Measurements from ENCODE around the gene PRDM16.
A peak's percentile ranks its signal among the peaks of the same experiment; 100 is the strongest.

PRDM16 gene

DNA sequence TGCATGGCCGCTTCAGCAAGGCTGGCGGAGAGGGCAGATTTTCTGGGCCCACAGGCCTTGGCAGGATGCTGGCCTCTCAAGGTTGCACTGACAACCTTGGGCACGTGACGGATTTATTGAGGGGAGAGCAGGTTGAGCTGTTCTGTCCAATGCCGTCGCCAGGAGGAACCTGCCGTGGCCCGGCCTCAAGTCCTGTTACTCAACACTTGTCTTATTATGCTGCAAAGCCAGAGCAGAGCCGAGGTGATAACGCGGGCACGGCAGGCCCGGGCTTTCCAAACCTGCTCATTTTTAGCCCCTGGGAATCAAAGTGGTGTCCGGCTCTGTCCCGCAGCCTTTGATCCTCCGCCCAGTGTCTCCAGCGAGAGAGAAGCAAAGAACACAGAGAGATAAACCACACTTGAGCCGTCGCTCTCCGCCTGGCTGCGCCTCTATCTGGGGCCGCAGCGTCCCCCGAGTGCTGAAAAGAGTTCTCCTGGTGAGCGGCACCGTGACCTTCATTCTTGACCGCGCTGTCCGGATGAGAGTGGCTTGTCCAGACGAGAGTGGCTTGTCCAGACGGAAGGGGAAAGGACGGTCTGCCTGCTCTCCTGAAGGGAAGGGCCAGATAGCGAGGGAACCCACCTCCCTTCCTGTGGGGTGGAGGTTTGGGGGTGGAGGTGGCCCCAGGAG is 223.2 kb downstream of the PRDM16 start:
- no peak overlapping the region for H3K4me3 Mint-ChIP-seq
- no peak for ATAC-seq
- no peaks in the 10 kb centered on the region for H3K36me3 Mint-ChIP-seq
- H3K4me1 Mint-ChIP-seq, result no peaks in the 10 kb centered on the region
- H3K9me3 Mint-ChIP-seq, result no peaks in the 10 kb centered on the region
- no peak overlapping the region for H3K27ac Mint-ChIP-seq
- peaks cover 10% of the 10 kb centered on the region for H3K27me3 Mint-ChIP-seq

DNA sequence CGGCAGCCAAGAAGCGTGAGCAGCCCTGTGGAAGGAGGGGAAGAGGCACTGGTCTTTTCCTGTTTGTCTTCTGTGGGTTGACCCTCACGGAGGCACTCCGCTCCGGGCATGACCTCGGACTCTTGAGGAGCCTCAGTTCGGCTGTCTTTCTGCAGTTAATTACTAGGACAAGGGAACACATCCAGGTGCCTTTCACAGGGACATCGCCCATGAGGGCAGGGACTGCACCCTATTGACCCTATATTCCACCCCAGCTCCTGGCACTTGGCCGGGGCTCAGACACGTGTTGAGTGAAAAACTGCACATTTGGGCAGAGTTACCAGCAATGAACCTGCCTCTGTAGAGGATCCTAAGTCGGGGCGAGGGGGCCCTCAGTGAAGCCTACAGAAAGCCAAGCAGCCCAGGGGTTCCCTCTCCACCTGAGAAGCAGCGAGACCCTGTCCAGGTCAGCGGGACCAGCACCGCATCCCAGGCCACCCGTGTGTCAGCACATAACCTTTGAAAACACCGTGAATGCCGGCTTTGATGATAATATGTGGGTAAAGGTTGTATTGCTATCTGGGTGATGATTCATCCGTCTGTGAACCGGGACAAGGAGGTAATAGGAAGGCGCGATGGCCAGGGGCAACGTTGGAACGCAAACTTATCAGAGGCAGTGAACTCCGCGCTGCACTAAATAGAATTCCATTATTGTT is 224.0 kb downstream of the PRDM16 start:
- Mint-ChIP-seq H3K27ac (no peak overlapping the region), H3K36me3 (no peaks in the 10 kb centered on the region), H3K4me3 (no peak overlapping the region), H3K9me3 (no peaks in the 10 kb centered on the region), H3K4me1 (no peaks in the 10 kb centered on the region), H3K27me3 (peaks cover 10% of the 10 kb centered on the region)
- no peak for ATAC-seq

DNA sequence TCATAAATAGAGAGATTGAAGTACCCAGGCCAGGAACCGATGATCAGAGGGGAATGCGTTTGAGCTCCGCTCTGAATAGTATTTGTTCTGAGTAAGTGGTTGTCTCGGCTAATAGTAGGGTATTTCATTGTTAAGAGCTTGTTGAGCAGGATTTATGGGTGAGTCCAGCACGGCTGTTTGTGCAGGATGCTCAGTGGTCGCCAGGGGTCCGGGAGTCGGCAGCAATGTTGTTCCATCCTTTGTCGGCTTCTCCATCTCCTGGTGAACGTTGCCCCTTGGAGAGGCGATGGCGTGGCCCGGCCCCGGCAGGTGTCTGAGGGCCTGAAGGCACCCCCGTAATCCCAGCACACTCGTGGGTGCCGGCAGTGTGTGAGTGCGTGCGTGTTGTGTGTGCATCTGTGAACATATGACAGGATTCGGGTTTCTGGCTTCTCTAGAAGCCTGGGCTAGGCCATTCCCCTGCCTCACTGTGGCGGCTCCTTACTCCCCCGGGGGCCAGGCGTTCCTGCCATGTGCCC is 224.6 kb downstream of the PRDM16 start:
- peaks cover 10% of the 10 kb centered on the region for H3K27me3 Mint-ChIP-seq
- no peaks in the 10 kb centered on the region for H3K36me3 Mint-ChIP-seq
- H3K9me3 Mint-ChIP-seq, result no peaks in the 10 kb centered on the region
- no peak overlapping the region for H3K27ac Mint-ChIP-seq
- ATAC-seq, result no peak
- H3K4me3 Mint-ChIP-seq, result no peak overlapping the region
- no peaks in the 10 kb centered on the region for H3K4me1 Mint-ChIP-seq

DNA sequence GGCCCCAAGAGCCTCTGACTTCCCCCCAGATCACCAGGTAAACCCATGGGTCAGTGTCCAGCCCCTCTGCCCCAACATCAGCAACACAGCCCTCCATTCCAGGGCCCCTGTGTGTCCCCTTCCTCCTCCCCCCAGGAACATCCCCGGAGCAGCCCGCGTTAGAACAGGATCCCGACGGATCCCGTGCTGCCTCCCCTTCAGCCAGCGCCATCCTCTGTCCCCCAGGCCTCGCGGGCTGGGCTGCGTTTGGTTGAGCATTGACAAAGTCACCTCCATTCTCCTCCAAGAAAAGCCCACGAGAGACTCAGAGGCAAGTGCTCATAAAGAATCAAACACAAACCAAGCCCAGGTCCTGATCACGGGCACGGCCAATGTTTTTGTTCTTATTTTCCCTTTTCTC is 225.4 kb downstream of the PRDM16 start:
- no peaks in the 10 kb centered on the region for H3K4me1 Mint-ChIP-seq
- no peaks in the 10 kb centered on the region for H3K36me3 Mint-ChIP-seq
- no peaks in the 10 kb centered on the region for H3K9me3 Mint-ChIP-seq
- peaks cover 10% of the 10 kb centered on the region for H3K27me3 Mint-ChIP-seq
- ATAC-seq, result no peak
- no peak overlapping the region for H3K27ac Mint-ChIP-seq
- no peak overlapping the region for H3K4me3 Mint-ChIP-seq

DNA sequence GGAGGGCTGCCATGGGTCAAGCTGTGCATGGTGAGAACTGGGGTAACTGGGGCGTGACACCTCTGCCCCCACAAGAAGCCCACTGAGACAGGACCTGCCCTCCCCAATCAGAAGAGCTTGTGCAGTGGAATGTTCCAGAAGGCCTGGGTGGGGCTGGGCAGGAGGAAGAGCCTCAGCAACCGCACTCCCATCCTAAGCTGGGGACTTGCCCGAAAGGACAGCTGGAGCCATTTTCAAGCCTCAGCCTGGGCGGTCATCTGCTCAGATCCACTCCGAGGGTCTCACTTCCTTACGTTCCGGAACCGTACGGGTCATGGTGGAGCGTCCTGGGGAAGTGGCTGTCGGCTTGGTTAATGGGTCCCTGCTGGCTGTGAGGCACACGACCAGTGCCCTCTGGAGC is 226.8 kb downstream of the PRDM16 start:
- Mint-ChIP-seq H3K9me3 (no peaks in the 10 kb centered on the region), H3K36me3 (no peaks in the 10 kb centered on the region), H3K27ac (no peak overlapping the region), H3K4me1 (no peaks in the 10 kb centered on the region), H3K4me3 (no peak overlapping the region), H3K27me3 (peaks cover 10% of the 10 kb centered on the region)
- no peak for ATAC-seq

DNA sequence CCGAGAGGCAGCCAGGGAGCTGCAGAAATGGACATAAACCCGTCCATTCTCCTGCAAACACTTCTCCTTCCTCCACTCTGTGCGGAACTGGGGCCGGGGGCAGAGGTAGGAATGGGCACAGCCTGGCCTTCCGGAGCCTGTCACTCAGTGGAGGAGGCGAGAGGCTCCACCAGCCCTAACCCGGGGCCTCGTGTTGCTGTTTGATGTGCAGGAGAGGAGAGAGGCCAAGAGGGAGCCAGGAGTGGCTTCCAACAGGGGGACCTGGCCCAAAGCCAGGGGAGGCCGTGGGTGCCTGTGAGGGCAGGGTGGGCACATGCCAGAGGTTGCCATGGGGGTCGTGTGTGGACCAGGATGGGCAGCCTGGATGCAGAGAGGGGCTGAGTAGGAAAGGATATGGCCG is 227.3 kb downstream of the PRDM16 start:
- Mint-ChIP-seq H3K27ac (no peak overlapping the region), H3K9me3 (no peaks in the 10 kb centered on the region), H3K36me3 (no peaks in the 10 kb centered on the region), H3K27me3 (peaks cover 10% of the 10 kb centered on the region), H3K4me3 (no peak overlapping the region), H3K4me1 (no peaks in the 10 kb centered on the region)
- ATAC-seq, result no peak

DNA sequence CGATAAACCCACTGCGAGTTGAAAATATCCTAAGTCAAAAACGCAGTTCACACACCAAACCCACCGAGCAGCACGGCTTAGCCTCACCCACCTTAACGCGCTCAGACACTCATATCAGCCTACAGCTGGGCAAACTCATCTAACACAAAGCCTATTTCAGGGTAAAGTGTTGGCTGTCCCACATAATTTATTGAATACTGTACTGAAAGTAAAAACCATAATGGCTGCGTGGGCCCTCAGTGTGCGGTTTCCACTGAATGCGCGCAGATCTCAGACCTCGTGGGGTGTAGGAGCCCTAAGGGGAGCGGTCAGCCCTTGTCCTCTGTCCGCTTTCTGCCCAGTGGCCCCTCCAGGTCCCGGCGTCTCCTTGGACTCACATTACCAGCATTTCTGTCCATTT is 227.8 kb downstream of the PRDM16 start:
- no peak overlapping the region for H3K27ac Mint-ChIP-seq
- H3K4me1 Mint-ChIP-seq, result no peaks in the 10 kb centered on the region
- H3K27me3 Mint-ChIP-seq, result peaks cover 10% of the 10 kb centered on the region
- no peak overlapping the region for H3K4me3 Mint-ChIP-seq
- no peaks in the 10 kb centered on the region for H3K36me3 Mint-ChIP-seq
- no peaks in the 10 kb centered on the region for H3K9me3 Mint-ChIP-seq
- ATAC-seq, result no peak

DNA sequence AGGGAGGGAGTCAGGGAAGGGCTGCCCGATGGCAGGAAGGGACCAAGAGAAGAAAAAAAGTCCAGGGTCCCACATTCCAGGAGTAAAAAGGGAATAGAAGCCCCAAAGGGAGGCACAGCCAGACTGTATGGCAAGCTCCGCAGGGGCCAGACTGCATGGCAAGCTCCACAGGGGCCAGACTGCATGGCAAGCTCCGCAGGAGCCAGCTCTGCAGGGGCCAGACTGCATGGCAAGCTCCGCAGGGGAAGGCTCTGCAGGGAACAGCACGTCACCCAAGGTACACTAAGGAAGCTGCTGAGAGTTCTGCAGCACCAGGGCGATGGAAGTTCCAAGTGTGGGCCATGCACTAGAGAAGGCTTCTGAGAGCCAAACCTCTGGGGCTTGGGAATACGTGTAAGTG is 228.8 kb downstream of the PRDM16 start:
- Mint-ChIP-seq H3K4me1 (no peaks in the 10 kb centered on the region), H3K36me3 (no peaks in the 10 kb centered on the region), H3K4me3 (no peak overlapping the region), H3K27ac (no peak overlapping the region), H3K9me3 (no peaks in the 10 kb centered on the region), H3K27me3 (peaks cover 10% of the 10 kb centered on the region)
- ATAC-seq, result no peak

DNA sequence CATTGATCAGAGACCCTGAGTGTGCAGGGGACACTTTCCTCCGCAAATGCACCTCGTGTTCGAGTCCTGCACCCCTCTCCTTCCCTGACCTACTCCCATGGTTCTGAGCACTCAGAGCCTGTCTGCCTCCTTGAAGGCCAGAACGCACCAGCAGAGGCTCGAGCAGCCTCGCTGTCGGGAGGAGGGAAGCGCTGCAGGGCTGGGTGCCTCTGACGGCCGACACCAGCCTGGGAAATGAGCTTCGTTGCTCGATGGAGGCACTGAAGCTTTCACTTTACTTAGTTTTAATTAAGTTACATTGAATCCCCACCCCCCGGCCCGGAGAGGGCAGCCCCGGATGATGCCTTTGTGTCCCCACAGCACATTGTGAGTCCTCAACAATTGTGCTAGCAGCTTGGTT is 229.2 kb downstream of the PRDM16 start:
- Mint-ChIP-seq H3K27ac (no peak overlapping the region), H3K36me3 (no peaks in the 10 kb centered on the region), H3K4me3 (no peak overlapping the region), H3K4me1 (no peaks in the 10 kb centered on the region), H3K27me3 (peaks cover 10% of the 10 kb centered on the region), H3K9me3 (no peaks in the 10 kb centered on the region)
- no peak for ATAC-seq

DNA sequence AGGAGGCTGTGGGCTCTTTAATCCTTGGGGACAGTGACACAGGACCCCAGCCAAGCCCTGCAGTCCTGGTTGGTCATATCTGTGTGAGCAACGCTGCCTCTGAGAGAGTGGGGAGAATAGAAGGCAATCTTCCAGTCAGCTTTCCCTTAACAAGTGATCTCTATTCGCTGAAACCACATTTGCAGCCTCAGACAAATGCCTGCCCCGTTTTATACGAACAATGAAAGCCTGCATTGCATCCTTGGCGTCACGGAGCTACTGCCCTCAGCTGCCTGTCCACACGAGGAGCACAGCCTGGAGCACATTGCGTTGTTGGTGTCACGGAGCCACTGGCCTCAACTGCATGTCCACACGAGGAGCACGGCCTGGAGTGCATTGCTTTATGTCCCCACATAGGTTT is 235.2 kb downstream of the PRDM16 start:
- H3K4me3 Mint-ChIP-seq, result no peak overlapping the region
- H3K9me3 Mint-ChIP-seq, result no peaks in the 10 kb centered on the region
- ATAC-seq, result no peak
- peaks cover 4% of the 10 kb centered on the region for H3K27me3 Mint-ChIP-seq
- H3K36me3 Mint-ChIP-seq, result no peaks in the 10 kb centered on the region
- no peak overlapping the region for H3K27ac Mint-ChIP-seq
- peaks cover 13% of the 10 kb centered on the region for H3K4me1 Mint-ChIP-seq

DNA sequence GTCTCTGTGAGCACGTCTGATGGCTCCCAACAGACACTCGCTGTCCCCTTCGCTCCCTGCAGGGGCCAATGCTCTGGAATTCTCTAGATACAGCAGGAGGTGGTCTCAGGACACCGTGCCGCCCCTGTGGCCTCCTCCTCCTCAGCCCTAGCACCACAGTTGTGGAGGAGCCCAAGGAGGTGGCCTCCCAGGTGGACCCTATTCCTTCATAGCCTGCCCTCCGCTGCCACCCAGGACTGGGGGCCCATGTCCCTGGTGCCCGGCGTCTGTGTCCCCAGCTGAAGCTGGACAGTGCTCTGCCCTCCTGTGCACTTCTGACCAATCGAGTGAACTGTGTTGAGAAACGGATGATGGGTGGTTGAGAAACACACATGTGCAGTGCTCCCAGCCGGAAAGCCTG is 235.7 kb downstream of the PRDM16 start:
- peak; percentile 40 for ATAC-seq
- H3K36me3 Mint-ChIP-seq, result no peaks in the 10 kb centered on the region
- peaks cover 13% of the 10 kb centered on the region for H3K4me1 Mint-ChIP-seq
- no peak overlapping the region for H3K27ac Mint-ChIP-seq
- no peaks in the 10 kb centered on the region for H3K9me3 Mint-ChIP-seq
- H3K4me3 Mint-ChIP-seq, result no peak overlapping the region
- H3K27me3 Mint-ChIP-seq, result peaks cover 9% of the 10 kb centered on the region

DNA sequence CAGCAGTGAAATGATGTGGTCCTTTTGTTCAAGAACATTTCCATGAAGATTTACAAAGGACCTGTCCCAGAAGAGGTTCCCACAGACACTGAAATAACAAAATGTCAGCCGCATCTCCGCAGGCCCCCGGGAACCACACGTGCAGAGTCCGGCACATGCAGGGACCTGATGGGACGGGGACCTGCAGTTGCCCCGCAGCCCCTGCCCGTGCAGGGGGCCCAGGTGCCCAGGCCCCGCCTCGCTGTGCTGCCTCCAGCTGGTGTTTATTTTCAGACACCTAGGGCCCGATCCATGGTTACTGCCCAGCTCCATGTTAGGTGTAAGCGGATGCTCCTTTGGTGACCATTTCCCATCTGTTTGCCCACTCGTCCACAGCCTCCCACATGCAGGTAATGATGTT is 236.2 kb downstream of the PRDM16 start:
- Mint-ChIP-seq H3K4me3 (no peak overlapping the region), H3K27me3 (peaks cover 13% of the 10 kb centered on the region), H3K36me3 (no peaks in the 10 kb centered on the region), H3K4me1 (peaks cover 13% of the 10 kb centered on the region), H3K27ac (no peak overlapping the region), H3K9me3 (no peaks in the 10 kb centered on the region)
- ATAC-seq, result peak; percentile 26

DNA sequence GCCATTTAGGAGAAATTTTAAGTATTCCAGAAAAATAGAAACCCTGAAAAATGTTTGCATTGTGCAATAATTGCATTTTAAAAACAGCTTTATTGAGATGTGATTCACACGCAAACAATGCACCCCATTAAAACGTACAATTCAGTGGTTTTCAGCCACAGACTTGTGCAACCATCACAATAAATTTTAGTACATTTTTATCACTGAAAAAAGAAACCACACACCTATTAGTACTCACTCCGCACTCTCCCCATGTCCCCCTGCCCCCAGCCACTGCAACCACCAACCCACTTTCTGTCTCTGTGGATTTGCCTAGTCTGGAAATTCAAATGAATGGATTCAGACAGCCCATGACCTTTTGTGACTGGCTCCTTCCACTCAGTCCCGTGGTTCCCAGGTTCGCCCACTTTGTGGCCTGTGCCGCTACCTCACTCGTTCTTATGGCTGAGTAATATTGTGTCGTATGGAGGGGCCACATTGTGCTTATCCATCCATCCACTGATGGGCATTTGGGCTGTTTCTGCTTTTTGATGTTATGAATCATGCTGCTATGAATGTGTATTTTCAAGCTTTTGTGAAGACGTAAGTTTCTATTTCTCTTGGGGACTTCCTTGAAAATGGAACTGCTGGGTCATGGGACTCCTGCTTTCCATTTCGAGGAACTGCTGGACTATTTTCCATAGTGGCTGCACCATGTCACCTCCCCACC is 237.7 kb downstream of the PRDM16 start:
- H3K27ac Mint-ChIP-seq, result no peak overlapping the region
- no peaks in the 10 kb centered on the region for H3K36me3 Mint-ChIP-seq
- peaks cover 29% of the 10 kb centered on the region for H3K27me3 Mint-ChIP-seq
- no peak overlapping the region for H3K4me3 Mint-ChIP-seq
- peak; percentile 62 for ATAC-seq
- H3K9me3 Mint-ChIP-seq, result no peaks in the 10 kb centered on the region
- H3K4me1 Mint-ChIP-seq, result peaks cover 13% of the 10 kb centered on the region

DNA sequence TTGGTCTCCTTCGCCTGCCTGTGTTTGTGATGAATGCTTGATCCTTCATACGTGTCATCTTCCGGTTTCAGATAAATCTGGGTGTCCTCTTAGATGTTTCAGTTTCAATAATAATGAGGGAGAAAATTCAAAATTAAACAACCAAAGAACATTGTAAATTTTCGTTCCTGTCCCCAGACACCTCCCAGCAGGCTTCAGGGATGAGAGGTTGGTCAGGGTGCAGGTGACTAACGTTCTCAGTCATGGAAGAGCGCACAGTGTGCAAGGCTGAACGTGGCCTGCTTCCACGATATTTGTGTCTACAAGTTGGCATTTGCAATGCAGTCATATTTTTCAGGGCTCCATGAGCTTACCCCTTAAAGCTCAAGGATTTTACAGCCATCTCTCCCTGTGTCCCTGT is 238.4 kb downstream of the PRDM16 start:
- peaks cover 31% of the 10 kb centered on the region for H3K27me3 Mint-ChIP-seq
- peaks cover 13% of the 10 kb centered on the region for H3K4me1 Mint-ChIP-seq
- no peaks in the 10 kb centered on the region for H3K9me3 Mint-ChIP-seq
- ATAC-seq, result no peak
- no peaks in the 10 kb centered on the region for H3K36me3 Mint-ChIP-seq
- H3K4me3 Mint-ChIP-seq, result no peak overlapping the region
- no peak overlapping the region for H3K27ac Mint-ChIP-seq

DNA sequence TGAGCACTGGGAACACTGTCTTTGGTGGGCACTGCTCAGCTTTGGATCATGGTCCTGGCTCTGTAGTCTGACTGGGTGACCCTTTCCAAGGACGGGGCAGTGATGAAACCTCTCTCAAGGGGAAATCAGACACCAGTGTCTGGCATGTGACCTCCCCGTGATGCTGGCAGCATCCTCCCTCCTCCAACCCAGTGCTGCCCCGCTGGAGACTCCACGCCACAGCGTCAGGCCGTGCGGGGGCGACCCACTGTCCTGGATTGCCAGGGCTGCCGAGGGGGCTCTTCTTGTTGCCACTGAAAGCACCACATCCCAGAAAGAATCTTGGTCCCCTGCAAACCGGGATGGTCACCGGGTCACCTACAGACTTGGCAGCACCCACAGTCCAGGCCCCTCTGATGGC is 239.1 kb downstream of the PRDM16 start:
- Mint-ChIP-seq H3K27ac (no peak overlapping the region), H3K4me1 (peaks cover 13% of the 10 kb centered on the region), H3K4me3 (no peak overlapping the region), H3K9me3 (no peaks in the 10 kb centered on the region), H3K36me3 (no peaks in the 10 kb centered on the region), H3K27me3 (peaks cover 37% of the 10 kb centered on the region)
- ATAC-seq, result no peak

All from stimulated activated memory B cell treated with anti-CD40 and anti-IgM and Interleukin-4, amounts not matched to agents 10 μg/mL and 1 μg/mL and 100 μg/mL, for 72 hours (primary cell).